K562 (cell line): ENCODE results near the gene SEC61A1. TPM values are rescaled to one million over a fixed set of nuclear protein-coding genes. Genes with fewer than 3 reads are reported as not detected.

Source experiments
- ARID2 ChIP-seq: fragments of 450-650 bp; IDR thresholded peaks from 2 replicates; pipeline ENCODE4 v1.6.1; 2017; ENCODE audit warnings: antibody characterized with exemption, mild to moderate bottlenecking
- ATF1 ChIP-seq, 2 experiments: fragments of 450-650 bp in 1 of 2; IDR thresholded peaks; 2 replicates each; pipeline ENCODE4 v1.6.1; 2016; ENCODE audit warnings: missing compliant biosample characterization in 1 of 2, missing genetic modification characterization in 1 of 2
- CREB3 ChIP-seq: fragments of 450-650 bp; conservative IDR thresholded peaks from 2 replicates; pipeline ENCODE4 v1.6.1; 2016; ENCODE audit warnings: missing genetic modification characterization, low read depth, mild to moderate bottlenecking, missing compliant biosample characterization, moderate library complexity
- HSF4 ChIP-seq: fragments of 250-450 bp; sonication (Bioruptor Pico); IDR thresholded peaks from 2 replicates; pipeline ENCODE4 v2.1.2; 2022; ENCODE audit warnings: mild to moderate bottlenecking, moderate library complexity, borderline replicate concordance
- ILK ChIP-seq: fragments of 450-650 bp; IDR thresholded peaks from 2 replicates; pipeline ENCODE4 v1.6.1; 2016; ENCODE audit warnings: missing genetic modification characterization, low read depth, mild to moderate bottlenecking, missing compliant biosample characterization, moderate library complexity, borderline replicate concordance
- KDM5B ChIP-seq: fragments of 200-600 bp; sonication (generic); IDR thresholded peaks from 2 replicates; pipeline ENCODE4 v1.6.1; 2012; ENCODE audit warnings: low read depth, mild to moderate bottlenecking, moderate library complexity, low read length, control low read depth, inconsistent platforms; ENCODE audit not compliant: insufficient replicate concordance
- MBD1 ChIP-seq: fragments of 250-450 bp; sonication (Bioruptor Pico); IDR thresholded peaks from 2 replicates; pipeline ENCODE4 v1.8.0; 2022; ENCODE audit warnings: inconsistent platforms
- MTA3 ChIP-seq: fragments of 450-650 bp; formaldehyde crosslinking; IDR thresholded peaks from 2 replicates; pipeline ENCODE4 v1.6.1; 2017; ENCODE audit warnings: mild to moderate bottlenecking, borderline replicate concordance
- NCOA2 ChIP-seq, 2 experiments: fragments of 450-650 bp; IDR thresholded peaks; 2 replicates each; pipeline ENCODE4 v1.6.1; 2018; ENCODE audit warnings: mild to moderate bottlenecking in 2 of 2, moderate library complexity in 1 of 2; ENCODE audit not compliant: partially characterized antibody in 2 of 2
- NR2F6 ChIP-seq: fragments of 450-650 bp; formaldehyde crosslinking; IDR thresholded peaks from 2 replicates; pipeline ENCODE4 v1.4.0; 2020; ENCODE audit warnings: mild to moderate bottlenecking
- PURB ChIP-seq: sonication (generic); formaldehyde crosslinking; IDR thresholded peaks from 2 replicates; pipeline ENCODE4 v1.9.0; 2021; ENCODE audit warnings: low read depth, mild to moderate bottlenecking, missing genetic modification reagents
- RBM22 ChIP-seq: fragments of 200-400 bp; formaldehyde crosslinking; IDR thresholded peaks from 2 replicates; pipeline ENCODE4 v1.6.1; 2018; ENCODE audit warnings: low read length, low read depth; ENCODE audit not compliant: poor library complexity, severe bottlenecking
- RFX5 ChIP-seq: IDR thresholded peaks from 2 replicates; pipeline ENCODE4 v1.6.1; 2011; ENCODE audit warnings: low read depth, mild to moderate bottlenecking, improper control_type of control experiment, low read length
- SIN3A ChIP-seq, 2 experiments: fragments of 150-350 bp in 1 of 2; IDR thresholded peaks; 2 replicates each; pipeline ENCODE4 v1.6.1; 2011 to 2016; ENCODE audit warnings: borderline replicate concordance in 2 of 2, low read depth in 2 of 2, low read length in 2 of 2, mild to moderate bottlenecking in 2 of 2, moderate library complexity in 2 of 2; ENCODE audit not compliant: control insufficient read depth in 1 of 2
- TRIM28 ChIP-seq: fragments of 450-650 bp; IDR thresholded peaks from 2 replicates; pipeline ENCODE4 v1.6.1; 2017
- VEZF1 ChIP-seq: fragments of 200-800 bp; sonication (Bioruptor generic); IDR thresholded peaks from 2 replicates; pipeline ENCODE4 v1.6.1; 2017; ENCODE audit warnings: missing genetic modification characterization, missing compliant biosample characterization
- ZKSCAN1 ChIP-seq: fragments of 150-350 bp; IDR thresholded peaks from 2 replicates; pipeline ENCODE4 v1.6.1; 2016; ENCODE audit warnings: low read depth, low read length
- ZNF143 ChIP-seq: sonication (generic); formaldehyde crosslinking; IDR thresholded peaks from 2 replicates; pipeline ENCODE4 v1.9.0; 2022; ENCODE audit warnings: mild to moderate bottlenecking, missing genetic modification reagents
- ZNF3 ChIP-seq: fragments of 250-450 bp; sonication (Bioruptor Pico); IDR thresholded peaks from 2 replicates; pipeline ENCODE4 v1.5.0; 2021; ENCODE audit warnings: mild to moderate bottlenecking, moderate library complexity
- ZNF41 ChIP-seq: fragments of 250-450 bp; sonication (Bioruptor Pico); conservative IDR thresholded peaks from 2 replicates; pipeline ENCODE4 v1.4.0; 2020; ENCODE audit warnings: mild to moderate bottlenecking
- polyA plus RNA-seq, 8 experiments: library from polyadenylated mRNA; depleted of rRNA in 4 of 8; stranded (reverse) in 5 of 8; unstranded in 3 of 8; fragments of >200 nt; fragmentation: Nextera tagmentation in 2 of 8; fragmentation: Illumina TruSeq in 1 of 8; extraction: Ambion mirVana in 2 of 8; extraction: Trizol in 1 of 8; gene quantifications; 2 replicates each; pipeline versions ENCODE4 v1.2.1 to v1.2.3, GENCODE V29; 2011 to 2014; ENCODE audit warnings: inconsistent platforms in 1 of 8, missing spikeins in 1 of 8
- total RNA-seq, 7 experiments: library from RNA; depleted of rRNA in 6 of 7; stranded (reverse); fragments of >200 nt in 6 of 7; fragmentation: Illumina TruSeq in 2 of 7; extraction: Trizol in 2 of 7; gene quantifications; 2 replicates each; pipeline versions ENCODE4 v1.2.1 to v1.2.3, GENCODE V29; 2011 to 2021; ENCODE audit warnings: low replicate concordance in 1 of 7
- TF ChIP-seq, protein P1 (sequence below), 3 experiments: fragments of 200-800 bp in 1 of 3; sonication (Bioruptor generic) in 1 of 3; sonication (generic) in 1 of 3; formaldehyde crosslinking in 1 of 3; IDR thresholded peaks; 2 replicates each; pipeline versions ENCODE4 v1.6.1 to v1.8.0; 2016 to 2022; ENCODE audit warnings: mild to moderate bottlenecking in 2 of 3, missing compliant biosample characterization in 2 of 3, missing genetic modification characterization in 2 of 3, missing genetic modification reagents in 1 of 3

SEC61A1 gene
- total and polyA plus RNA-seq, 9 of the 15 experiments (the other 6 are each of a cell fraction or from before 2014, with no cell fraction given): 1.9 to 140 (median 79.1) TPM

DNA sequence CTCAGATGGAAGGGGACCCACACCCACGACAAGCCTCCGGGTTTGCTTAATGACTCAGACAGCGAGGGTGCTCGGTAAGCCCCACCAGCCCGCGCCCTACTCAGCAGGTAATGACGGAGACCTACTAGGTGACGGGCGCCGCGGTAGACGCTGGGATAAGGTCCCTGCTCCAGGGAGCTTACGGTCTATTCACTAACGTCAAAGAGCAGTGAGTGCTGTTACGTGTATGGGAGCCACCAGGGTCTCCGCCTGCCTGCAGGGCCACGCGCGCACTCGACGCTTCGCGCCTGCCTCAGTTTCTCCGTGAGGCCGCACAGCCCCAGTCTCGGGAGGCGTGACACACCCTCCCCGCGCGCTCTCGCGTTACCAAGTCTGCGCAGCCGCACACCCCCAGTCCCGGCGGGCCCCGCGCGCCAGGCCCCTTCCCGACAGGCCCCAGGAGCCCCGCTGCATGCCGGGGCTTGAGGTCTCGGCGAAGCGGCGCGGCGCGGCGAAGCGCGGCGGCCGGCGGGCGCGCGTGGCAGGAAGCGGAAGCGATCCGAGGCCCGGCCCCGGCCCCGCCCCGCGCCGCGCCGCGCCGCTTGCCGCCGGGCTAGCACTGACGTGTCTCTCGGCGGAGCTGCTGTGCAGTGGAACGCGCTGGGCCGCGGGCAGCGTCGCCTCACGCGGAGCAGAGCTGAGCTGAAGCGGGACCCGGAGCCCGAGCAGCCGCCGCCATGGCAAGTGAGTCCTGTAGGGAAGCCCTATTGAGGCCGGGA is at the start of gene SEC61A1 (continued):
- TF ChIP-seq ZNF41 (CRISPR knock-in tag) (no peak), RFX5 (no peak), RBM22 (no peak), ATF1 (CRISPR knock-in tag; IDR thresholded peaks at IDR 0.05) (no peak), ATF1 (tag; IDR thresholded peaks at IDR 0.05) (0 out of 2 replicates have a peak, but pooled peaks have one; percentile 42), PURB (CRISPR knock-in tag) (no peak), CREB3 (tag) (no peak), NR2F6 (CRISPR knock-in tag) (no peak), ARID2 (no peak), ZKSCAN1 (peak; percentile 95), MBD1 (CRISPR knock-in tag) (no peak), SIN3A (IDR thresholded peaks at IDR 0.05; ENCODE audit: borderline replicate concordance in 2 of 2, control insufficient read depth in 1 of 2, low read depth in 2 of 2, low read length in 2 of 2) (peak; percentile 33 to 44; a peak in 3 of 4 replicates), NCOA2 (IDR thresholded peaks at IDR 0.05; ENCODE audit: partially characterized antibody in 2 of 2) (no peak), ZNF3 (CRISPR knock-in tag) (no peak), ILK (no peak), KDM5B (peak; percentile 83), TRIM28 (no peak), HSF4 (CRISPR knock-in tag) (no peak), VEZF1 (peak; percentile 55; the same call in 1 of the 2 replicates), ZNF143 (CRISPR knock-in tag) (peak; percentile 76), MTA3 (peak; percentile 21; the same call in 1 of the 2 replicates)
- TF ChIP-seq, protein P1, sequence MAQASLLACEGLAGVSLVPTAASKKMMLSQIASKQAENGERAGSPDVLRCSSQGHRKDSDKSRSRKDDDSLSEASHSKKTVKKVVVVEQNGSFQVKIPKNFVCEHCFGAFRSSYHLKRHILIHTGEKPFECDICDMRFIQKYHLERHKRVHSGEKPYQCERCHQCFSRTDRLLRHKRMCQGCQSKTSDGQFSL (CRISPR knock-in tag; IDR thresholded peaks at IDR 0.05): no peak
- TF ChIP-seq, protein P1 (tag; IDR thresholded peaks at IDR 0.05): no peak
